BE2C (cell line): Measurements from ENCODE around the gene CNKSR3.

Source experiments
- DNase-seq: peaks from one replicate; pipeline ENCODE4 v3.0.0-alpha.2; 2020
- H3K27me3 ChIP-seq: fragments of 250-450 bp; sonication (Bioruptor Pico); 2 replicates; pipeline ENCODE4 v1.5.1; 2020; ENCODE audit warnings: mild to moderate bottlenecking
- H3K36me3 ChIP-seq: fragments of 250-450 bp; sonication (Bioruptor Pico); 2 replicates; pipeline ENCODE4 v1.5.1; 2020; ENCODE audit warnings: mild to moderate bottlenecking
- H3K4me1 ChIP-seq: fragments of 250-450 bp; sonication (Bioruptor Pico); 2 replicates; pipeline ENCODE4 v1.5.1; 2020
- H3K4me3 ChIP-seq: 2 replicates; pipeline ENCODE4 v1.5.1; 2011; ENCODE audit warnings: low read depth, low read length
- H3K9me3 ChIP-seq: fragments of 250-450 bp; sonication (Bioruptor Pico); 2 replicates; pipeline ENCODE4 v1.5.1; 2020
- TF ChIP-seq, protein P1 (sequence below): IDR thresholded peaks from 2 replicates; pipeline ENCODE4 v1.5.1; 2012; ENCODE audit warnings: mild to moderate bottlenecking, low read depth, low read length

Gene CNKSR3

DNA sequence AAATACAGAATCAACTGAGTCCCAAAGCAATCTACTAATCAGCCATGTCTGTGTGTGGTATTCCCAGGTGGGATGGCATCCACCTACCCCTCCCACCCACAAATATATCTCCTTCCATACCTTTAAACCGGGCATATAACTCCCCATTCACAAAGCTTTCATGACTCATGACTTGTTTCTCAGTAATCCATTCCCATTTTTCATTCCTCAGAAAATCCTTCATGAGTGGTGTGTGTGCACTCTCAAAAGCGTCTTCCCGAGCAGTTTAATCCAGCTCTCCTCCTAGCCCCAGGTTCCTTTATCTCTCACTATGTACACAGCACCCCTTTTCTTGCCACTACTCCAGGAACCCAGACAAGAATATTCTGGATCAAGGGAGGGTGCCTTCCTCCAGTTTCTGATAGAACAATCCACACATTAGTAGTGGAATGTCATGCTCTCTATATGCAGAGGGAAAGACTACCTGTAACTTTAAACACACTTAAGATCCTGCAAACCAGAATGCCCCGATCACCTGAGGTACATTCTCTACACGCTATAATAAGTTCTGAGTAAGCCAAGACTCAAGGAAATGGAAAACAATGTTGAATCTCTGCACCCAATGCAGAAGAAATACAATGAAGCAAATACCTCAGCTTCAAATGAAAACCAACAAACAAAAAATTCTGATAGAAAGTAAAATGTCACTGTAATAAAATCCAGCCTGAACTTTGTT lies 98.2 kb downstream of the CNKSR3 start:
- Histone ChIP-seq H3K4me3 (no peak overlapping the region), H3K4me1 (no peaks in the 10 kb centered on the region; the same call in 1 of the 2 replicates), H3K9me3 (no peaks in the 10 kb centered on the region), H3K27me3 (no peaks in the 10 kb centered on the region), H3K36me3 (peaks cover 51% of the 10 kb centered on the region)
- TF ChIP-seq, protein P1, sequence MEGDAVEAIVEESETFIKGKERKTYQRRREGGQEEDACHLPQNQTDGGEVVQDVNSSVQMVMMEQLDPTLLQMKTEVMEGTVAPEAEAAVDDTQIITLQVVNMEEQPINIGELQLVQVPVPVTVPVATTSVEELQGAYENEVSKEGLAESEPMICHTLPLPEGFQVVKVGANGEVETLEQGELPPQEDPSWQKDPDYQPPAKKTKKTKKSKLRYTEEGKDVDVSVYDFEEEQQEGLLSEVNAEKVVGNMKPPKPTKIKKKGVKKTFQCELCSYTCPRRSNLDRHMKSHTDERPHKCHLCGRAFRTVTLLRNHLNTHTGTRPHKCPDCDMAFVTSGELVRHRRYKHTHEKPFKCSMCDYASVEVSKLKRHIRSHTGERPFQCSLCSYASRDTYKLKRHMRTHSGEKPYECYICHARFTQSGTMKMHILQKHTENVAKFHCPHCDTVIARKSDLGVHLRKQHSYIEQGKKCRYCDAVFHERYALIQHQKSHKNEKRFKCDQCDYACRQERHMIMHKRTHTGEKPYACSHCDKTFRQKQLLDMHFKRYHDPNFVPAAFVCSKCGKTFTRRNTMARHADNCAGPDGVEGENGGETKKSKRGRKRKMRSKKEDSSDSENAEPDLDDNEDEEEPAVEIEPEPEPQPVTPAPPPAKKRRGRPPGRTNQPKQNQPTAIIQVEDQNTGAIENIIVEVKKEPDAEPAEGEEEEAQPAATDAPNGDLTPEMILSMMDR: no peak
- DNase-seq: no peak

DNA sequence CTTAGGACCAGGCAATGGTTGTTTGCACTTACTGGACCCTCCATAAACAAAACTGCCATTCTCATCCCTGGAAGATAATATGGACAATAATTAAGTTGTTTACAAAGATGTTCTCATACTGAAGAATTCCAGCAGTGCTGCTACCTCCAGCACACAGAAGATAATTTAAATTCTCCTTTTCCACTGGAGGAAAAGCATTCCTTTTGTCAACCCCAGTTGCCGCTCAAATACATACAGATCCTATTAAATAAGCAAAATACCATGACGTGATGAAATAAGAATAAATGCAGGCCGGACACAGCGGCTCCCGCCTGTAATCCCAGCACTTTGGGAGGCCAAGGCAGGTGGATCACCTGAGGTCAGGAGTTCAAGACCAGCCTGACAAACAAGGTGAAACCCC lies 99.4 kb downstream of the CNKSR3 start:
- Histone ChIP-seq H3K4me3 (no peak overlapping the region), H3K36me3 (peaks cover 51% of the 10 kb centered on the region)
- TF ChIP-seq, protein P1: no peak

DNA sequence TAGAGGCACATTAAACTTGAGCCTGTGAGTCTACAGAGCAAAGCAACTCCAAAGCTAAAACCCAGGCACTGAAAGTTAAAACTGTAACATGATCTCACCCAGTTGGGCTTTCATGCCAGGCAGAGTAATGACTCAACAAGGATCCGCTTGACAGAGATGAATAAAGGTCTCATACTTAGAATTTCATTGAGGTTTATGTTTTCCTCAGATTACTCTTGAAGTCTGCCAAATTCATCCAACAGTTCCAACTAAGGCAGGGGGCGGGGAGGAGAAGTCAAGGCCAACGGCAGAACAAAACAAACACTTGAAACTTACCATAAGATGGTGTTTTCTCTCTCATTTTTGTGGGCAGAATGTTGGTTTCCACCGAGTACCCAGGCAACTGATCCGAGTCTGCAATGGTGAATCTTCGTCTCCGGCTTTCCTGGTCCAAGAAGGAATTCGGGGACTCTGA lies 99.8 kb downstream of the CNKSR3 start:
- H3K4me1 ChIP-seq: no peaks in the 10 kb centered on the region; the same call in 1 of the 2 replicates
- DNase-seq: no peak
- TF ChIP-seq, protein P1: no peak
- no peaks in the 10 kb centered on the region for H3K27me3 ChIP-seq
- no peaks in the 10 kb centered on the region for H3K9me3 ChIP-seq
- no peak overlapping the region for H3K4me3 ChIP-seq
- peaks cover 50% of the 10 kb centered on the region for H3K36me3 ChIP-seq

More for the DNA sequence above, 99.4 kb downstream of the CNKSR3 start:
- H3K9me3 ChIP-seq: no peaks in the 10 kb centered on the region
- no peak for DNase-seq
- H3K4me1 ChIP-seq: no peaks in the 10 kb centered on the region; the same call in 1 of the 2 replicates
- H3K27me3 ChIP-seq: no peaks in the 10 kb centered on the region

DNA sequence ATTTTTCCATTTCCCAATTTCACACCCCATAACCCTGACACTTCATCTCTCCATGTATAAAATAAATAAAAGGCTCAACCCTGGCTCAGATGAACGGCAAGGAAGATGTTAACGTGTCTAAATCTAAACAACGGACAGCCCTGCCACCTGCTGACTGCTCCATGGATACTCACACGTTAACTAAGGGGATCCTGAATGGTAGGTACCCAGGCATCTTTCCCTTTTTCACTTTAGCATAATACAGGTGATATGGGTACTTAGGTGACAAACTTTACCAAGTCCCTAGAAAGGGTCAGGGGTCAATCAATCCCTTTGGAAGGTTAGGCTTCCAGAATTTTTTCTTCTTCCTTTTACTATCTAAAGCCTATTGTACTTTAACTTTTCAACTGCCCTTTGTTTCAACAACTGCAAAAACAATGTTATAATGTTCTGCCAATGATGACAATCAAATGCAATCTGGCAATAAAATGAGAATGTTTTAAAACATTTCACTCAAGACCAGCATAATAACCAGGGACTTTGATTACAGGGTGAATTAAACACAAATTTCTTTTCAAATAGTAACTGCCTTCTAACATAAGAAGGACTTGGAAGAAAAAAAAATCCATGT lies 101.5 kb downstream of the CNKSR3 start:
- H3K36me3 ChIP-seq: peaks cover 41% of the 10 kb centered on the region
- H3K4me3 ChIP-seq: no peak overlapping the region
- no peaks in the 10 kb centered on the region for H3K9me3 ChIP-seq
- DNase-seq: no peak
- H3K4me1 ChIP-seq: no peaks in the 10 kb centered on the region
- TF ChIP-seq, protein P1: no peak
- H3K27me3 ChIP-seq: no peaks in the 10 kb centered on the region; the same call in 1 of the 2 replicates

DNA sequence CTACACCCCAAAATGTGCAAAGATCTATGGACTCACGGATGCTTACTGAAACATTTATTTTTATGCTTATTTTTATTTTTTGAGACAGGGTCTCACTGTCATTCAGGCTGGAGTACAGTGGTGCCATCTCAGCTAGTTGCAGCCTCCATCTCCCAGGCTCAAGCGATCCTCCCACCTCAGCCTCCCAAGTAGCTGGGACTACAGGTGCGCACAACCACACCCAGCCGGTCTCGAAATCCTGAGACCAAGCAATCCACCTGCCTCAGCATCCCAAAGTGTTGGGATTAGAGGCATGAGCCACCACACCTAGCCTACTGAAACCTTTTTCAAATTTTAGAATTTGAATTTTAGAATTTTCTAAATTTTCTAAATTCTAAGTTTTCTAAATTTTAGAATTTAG lies 103.0 kb downstream of the CNKSR3 start:
- TF ChIP-seq, protein P1: no peak
- no peaks in the 10 kb centered on the region; the same call in 1 of the 2 replicates for H3K27me3 ChIP-seq
- H3K36me3 ChIP-seq: peaks cover 29% of the 10 kb centered on the region
- no peaks in the 10 kb centered on the region for H3K4me1 ChIP-seq
- DNase-seq: no peak
- H3K9me3 ChIP-seq: no peaks in the 10 kb centered on the region
- no peak overlapping the region for H3K4me3 ChIP-seq

DNA sequence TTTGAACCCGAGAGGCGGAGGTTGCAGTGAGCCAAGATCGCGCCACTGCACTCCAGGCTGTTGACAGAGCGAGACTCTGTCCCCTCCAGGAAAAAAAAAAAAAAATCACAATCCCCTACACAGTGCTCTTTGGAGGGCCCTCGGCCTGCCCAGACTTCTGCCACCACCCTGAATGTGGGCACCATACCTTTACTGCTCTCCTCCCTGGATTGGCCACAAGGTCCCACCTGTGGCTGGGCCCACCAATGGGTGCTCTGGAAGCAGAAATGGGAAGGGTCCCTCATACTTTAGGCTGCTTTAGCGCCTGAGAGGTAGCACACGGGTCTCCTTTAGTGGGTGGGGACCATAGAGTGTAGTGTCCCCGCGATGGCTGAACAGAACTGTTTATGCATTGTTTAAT lies 103.6 kb downstream of the CNKSR3 start:
- Histone ChIP-seq H3K9me3 (no peaks in the 10 kb centered on the region), H3K4me1 (no peaks in the 10 kb centered on the region), H3K36me3 (peaks cover 32% of the 10 kb centered on the region), H3K4me3 (no peak overlapping the region), H3K27me3 (no peaks in the 10 kb centered on the region; the same call in 1 of the 2 replicates)
- no peak for DNase-seq
- TF ChIP-seq, protein P1: no peak
